Measurements from ENCODE around the gene COL4A1.

DNA sequence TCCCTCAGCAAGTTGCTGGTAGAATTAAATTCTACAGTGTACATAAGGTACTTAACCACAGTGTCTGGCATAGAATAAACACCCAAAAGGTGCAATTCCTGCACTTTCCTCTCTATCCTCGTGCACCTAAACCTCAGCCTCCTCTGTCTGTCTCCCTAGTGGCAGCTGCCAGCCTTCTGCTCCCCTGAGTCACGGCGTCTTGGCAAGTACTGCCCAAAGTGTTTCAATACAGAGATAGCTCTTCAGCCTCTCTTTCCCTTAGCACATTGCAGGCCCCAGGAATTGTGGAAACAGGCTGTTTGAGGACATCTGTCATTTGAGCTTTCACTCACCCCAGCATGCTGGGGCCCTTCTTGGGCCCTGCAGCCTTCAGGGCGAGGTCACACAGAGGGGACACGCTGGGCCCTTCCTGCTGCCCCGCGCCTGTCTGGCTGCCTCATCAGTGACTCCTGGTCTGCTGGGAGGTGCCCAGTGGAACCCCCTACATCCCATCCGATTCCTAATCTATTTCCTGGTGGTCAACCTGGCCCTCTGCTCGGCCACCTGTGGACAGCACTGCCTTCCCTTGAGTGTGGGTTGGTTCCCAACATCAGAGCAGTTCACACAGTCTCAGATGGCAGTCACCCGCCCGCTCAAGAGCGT lies 19.4 kb upstream of the COL4A1 start:
- TF ChIP-seq, protein P1, sequence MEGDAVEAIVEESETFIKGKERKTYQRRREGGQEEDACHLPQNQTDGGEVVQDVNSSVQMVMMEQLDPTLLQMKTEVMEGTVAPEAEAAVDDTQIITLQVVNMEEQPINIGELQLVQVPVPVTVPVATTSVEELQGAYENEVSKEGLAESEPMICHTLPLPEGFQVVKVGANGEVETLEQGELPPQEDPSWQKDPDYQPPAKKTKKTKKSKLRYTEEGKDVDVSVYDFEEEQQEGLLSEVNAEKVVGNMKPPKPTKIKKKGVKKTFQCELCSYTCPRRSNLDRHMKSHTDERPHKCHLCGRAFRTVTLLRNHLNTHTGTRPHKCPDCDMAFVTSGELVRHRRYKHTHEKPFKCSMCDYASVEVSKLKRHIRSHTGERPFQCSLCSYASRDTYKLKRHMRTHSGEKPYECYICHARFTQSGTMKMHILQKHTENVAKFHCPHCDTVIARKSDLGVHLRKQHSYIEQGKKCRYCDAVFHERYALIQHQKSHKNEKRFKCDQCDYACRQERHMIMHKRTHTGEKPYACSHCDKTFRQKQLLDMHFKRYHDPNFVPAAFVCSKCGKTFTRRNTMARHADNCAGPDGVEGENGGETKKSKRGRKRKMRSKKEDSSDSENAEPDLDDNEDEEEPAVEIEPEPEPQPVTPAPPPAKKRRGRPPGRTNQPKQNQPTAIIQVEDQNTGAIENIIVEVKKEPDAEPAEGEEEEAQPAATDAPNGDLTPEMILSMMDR (IDR thresholded peaks at IDR 0.05; ENCODE audit: insufficient read depth, low read depth, low read length): no peak
- TF ChIP-seq EZH2 (IDR thresholded peaks at IDR 0.05; ENCODE audit: insufficient read depth, low read length): no peak
